IPS-NIHi7 (cell line): ENCODE measurements around the gene FAT2.

Source experiments
- DNase-seq: peaks from one replicate; pipeline ENCODE4 v3.0.0; 2012; ENCODE audit warnings: mixed read lengths; ENCODE audit errors: extremely low spot score

The FAT2 gene

GRCh38 chr5:151591144-151591819 is at the start of gene FAT2:
TSS of gene FAT2 (minus strand) at chr5:151591331. CDS start at chr5:151568931, 22,400 bp downstream.
- DNase-seq: peak; percentile 73

- DNase-seq: no peak
Observed at GRCh38 chr5:151638619-151639018, 47.5 kb upstream of the FAT2 start.

- no peak for DNase-seq
Observed at GRCh38 chr5:151637676-151638075, 46.5 kb upstream of the FAT2 start.

GRCh38 chr5:151633892-151634291 is 42.8 kb upstream of the FAT2 start:
- DNase-seq: no peak

- DNase-seq: no peak
Observed at GRCh38 chr5:151632941-151633340, 41.8 kb upstream of the FAT2 start.

GRCh38 chr5:151632524-151632923 is 41.4 kb upstream of the FAT2 start:
- DNase-seq: no peak

GRCh38 chr5:151631941-151632340 is 40.8 kb upstream of the FAT2 start:
- no peak for DNase-seq

- no peak for DNase-seq
Observed at GRCh38 chr5:151630088-151630487, 39.0 kb upstream of the FAT2 start.

- no peak for DNase-seq
Observed at GRCh38 chr5:151628112-151628823, 37.1 kb upstream of the FAT2 start.

- DNase-seq: no peak
Observed at GRCh38 chr5:151627650-151628049, 36.5 kb upstream of the FAT2 start.

GRCh38 chr5:151625285-151625684 is 34.2 kb upstream of the FAT2 start:
- DNase-seq: no peak

- DNase-seq: no peak
Observed at GRCh38 chr5:151624476-151624875, 33.3 kb upstream of the FAT2 start.

GRCh38 chr5:151622367-151623088 is 31.4 kb upstream of the FAT2 start:
- DNase-seq: no peak

GRCh38 chr5:151620461-151620840 is 29.3 kb upstream of the FAT2 start:
- DNase-seq: no peak

GRCh38 chr5:151619812-151620460 is 28.8 kb upstream of the FAT2 start:
- DNase-seq: peak; percentile 71

GRCh38 chr5:151618907-151619306 is 27.8 kb upstream of the FAT2 start:
- DNase-seq: no peak

- DNase-seq: no peak
Observed at GRCh38 chr5:151617841-151618710, 26.9 kb upstream of the FAT2 start.

GRCh38 chr5:151617383-151617840 is 26.3 kb upstream of the FAT2 start:
- DNase-seq: no peak

GRCh38 chr5:151615431-151615830 is 24.3 kb upstream of the FAT2 start:
- no peak for DNase-seq

- DNase-seq: no peak
Observed at GRCh38 chr5:151614565-151614964, 23.4 kb upstream of the FAT2 start.
